Right ventricle myocardium inferior (tissue), 1 donor: ENCODE results near the gene FCHO2. TPM values are rescaled to one million over a fixed set of nuclear protein-coding genes. Genes with fewer than 3 reads are reported as not detected.

Experiments
- ATAC-seq: fragments of 200-7000 bp; cut with Tn5 transposase; one replicate; pipeline ENCODE4 v1.9.1; 2020; ENCODE audit warnings: mild to moderate bottlenecking, moderate library complexity
- DNase-seq: peaks from one replicate; pipeline ENCODE4 v3.0.0; 2021; ENCODE audit errors: missing footprints
- intact Hi-C: fragments of 100-400 bp; cut with DNase I; formaldehyde crosslinking; loops from one replicate; pipeline ENCODE4 v1.11.0; 2022
- total RNA-seq: library from RNA; stranded (reverse); fragmentation: NEBNext Ultra II Directional; extraction: Animal tissue kit (Norgen Biotek cat#: 25700); gene quantifications from one replicate; pipeline ENCODE4 v1.2.1, GENCODE V29; 2021
- donor health status: DM: no; HTN: yes; CAD: no; lungs with severe emphysema.

FCHO2 gene
- total RNA-seq, 1 donor from 2014 or later: 23.0 TPM

GRCh38 chr5:73095564-73096238 is 139.9 kb downstream of the FCHO2 start:
- DNase-seq (no peak), ATAC-seq (no peak)
- intact Hi-C loops: no loop called here

GRCh38 chr5:73096239-73096575 is 140.4 kb downstream of the FCHO2 start:
- DNase-seq (no peak), ATAC-seq (no peak)
- intact Hi-C loops: no loop called here

- ATAC-seq: no peak
- no peak for DNase-seq
- intact Hi-C loops: no loop called here
Measured at GRCh38 chr5:73097740-73098139, 141.9 kb downstream of the FCHO2 start.

GRCh38 chr5:73100109-73100508 is 144.3 kb downstream of the FCHO2 start:
- DNase-seq (no peak), ATAC-seq (no peak)
- intact Hi-C loops: no loop called here

- intact Hi-C loops: no loop called here
- ATAC-seq (no peak), DNase-seq (no peak)
Measured at GRCh38 chr5:73103870-73104299, 148.0 kb downstream of the FCHO2 start.

- ATAC-seq: no peak
- intact Hi-C loops: no loop called here
- DNase-seq: no peak
Measured at GRCh38 chr5:73104326-73104725, 148.5 kb downstream of the FCHO2 start.

- intact Hi-C loops: no loop called here
- ATAC-seq: no peak
- no peak for DNase-seq
Measured at GRCh38 chr5:73106335-73106734, 150.5 kb downstream of the FCHO2 start.

GRCh38 chr5:73110190-73110589 is 154.3 kb downstream of the FCHO2 start:
- ATAC-seq: no peak
- intact Hi-C loops: no loop called here
- no peak for DNase-seq

- DNase-seq (no peak), ATAC-seq (no peak)
- intact Hi-C loops: no loop called here
Measured at GRCh38 chr5:73111536-73111935, 155.7 kb downstream of the FCHO2 start.

GRCh38 chr5:73112359-73112758 is 156.5 kb downstream of the FCHO2 start:
- intact Hi-C loops: no loop called here
- DNase-seq: no peak
- no peak for ATAC-seq

- no peak for DNase-seq
- intact Hi-C loops: no loop called here
- no peak for ATAC-seq
Measured at GRCh38 chr5:73114044-73114688, 158.3 kb downstream of the FCHO2 start.

GRCh38 chr5:73115399-73116051 is 159.7 kb downstream of the FCHO2 start:
- no peak for DNase-seq
- no peak for ATAC-seq
- intact Hi-C loops: no loop called here

GRCh38 chr5:73116506-73116905 is 160.7 kb downstream of the FCHO2 start:
- no peak for ATAC-seq
- no peak for DNase-seq
- intact Hi-C loops: no loop called here

- DNase-seq (no peak), ATAC-seq (no peak)
- intact Hi-C loops: no loop called here
Measured at GRCh38 chr5:73117088-73117740, 161.4 kb downstream of the FCHO2 start.

- intact Hi-C loops: no loop called here
- no peak for ATAC-seq
Measured at GRCh38 chr5:73118391-73118973, 162.6 kb downstream of the FCHO2 start.

GRCh38 chr5:73119451-73120157 is 163.8 kb downstream of the FCHO2 start:
- ATAC-seq (peak; percentile 21), DNase-seq (no peak)
- intact Hi-C loops: no loop called here

More at GRCh38 chr5:73118391-73118973, 162.6 kb downstream of the FCHO2 start:
- DNase-seq: no peak

GRCh38 chr5:73120222-73121118 is 164.6 kb downstream of the FCHO2 start, which contains the start of gene TMEM171:
TMEM171 (plus strand) TSS chr5:73120575; CDS start chr5:73123374, 2,799 bp downstream.
- peak; percentile 69 for ATAC-seq
- no peak for DNase-seq
- intact Hi-C loops: no loop called here

GRCh38 chr5:73121119-73121463 is 165.2 kb downstream of the FCHO2 start:
- ATAC-seq (no peak), DNase-seq (no peak)
- intact Hi-C loops: no loop called here
